ENCODE data around the gene EFNA1. TPM values are rescaled to one million over a fixed set of nuclear protein-coding genes. Genes with fewer than 3 reads are reported as not detected.

The EFNA1 gene
- total RNA-seq, 1 donor from 2014 or later = 1.7 TPM

- Mint-ChIP-seq H3K27me3 (ENCODE audit: unreplicated experiment) (peaks cover 4% of the 10 kb centered on the region), H3K9me3 (ENCODE audit: unreplicated experiment) (no peaks in the 10 kb centered on the region), H3K4me3 (ENCODE audit: unreplicated experiment) (no peak overlapping the region), H3K4me1 (ENCODE audit: low read depth, unreplicated experiment) (no peaks in the 10 kb centered on the region), H3K27ac (ENCODE audit: unreplicated experiment) (no peak overlapping the region), H3K36me3 (ENCODE audit: unreplicated experiment) (no peaks in the 10 kb centered on the region)
- no peak for DNase-seq
- TF ChIP-seq CTCF (IDR thresholded peaks at IDR 0.05; ENCODE audit: partially characterized antibody, unreplicated experiment) = no peak
Measured at GRCh38 chr1:155108296-155108695, 19.4 kb upstream of the EFNA1 start.

GRCh38 chr1:155110381-155110780 is 17.3 kb upstream of the EFNA1 start:
- Mint-ChIP-seq H3K4me1 (ENCODE audit: low read depth, unreplicated experiment) (peaks cover 4% of the 10 kb centered on the region), H3K27ac (ENCODE audit: unreplicated experiment) (no peak overlapping the region), H3K4me3 (ENCODE audit: unreplicated experiment) (no peak overlapping the region), H3K9me3 (ENCODE audit: unreplicated experiment) (no peaks in the 10 kb centered on the region), H3K27me3 (ENCODE audit: unreplicated experiment) (peaks cover 4% of the 10 kb centered on the region), H3K36me3 (ENCODE audit: unreplicated experiment) (no peaks in the 10 kb centered on the region)
- DNase-seq = no peak
- TF ChIP-seq CTCF (IDR thresholded peaks at IDR 0.05; ENCODE audit: partially characterized antibody, unreplicated experiment) = no peak

GRCh38 chr1:155110826-155111225 is 16.9 kb upstream of the EFNA1 start:
- Mint-ChIP-seq H3K27me3 (ENCODE audit: unreplicated experiment) (peaks cover 4% of the 10 kb centered on the region), H3K27ac (ENCODE audit: unreplicated experiment) (no peak overlapping the region), H3K4me3 (ENCODE audit: unreplicated experiment) (no peak overlapping the region), H3K9me3 (ENCODE audit: unreplicated experiment) (no peaks in the 10 kb centered on the region), H3K4me1 (ENCODE audit: low read depth, unreplicated experiment) (peaks cover 4% of the 10 kb centered on the region), H3K36me3 (ENCODE audit: unreplicated experiment) (no peaks in the 10 kb centered on the region)
- TF ChIP-seq CTCF (IDR thresholded peaks at IDR 0.05; ENCODE audit: partially characterized antibody, unreplicated experiment) = no peak
- no peak for DNase-seq

- TF ChIP-seq CTCF (IDR thresholded peaks at IDR 0.05; ENCODE audit: partially characterized antibody, unreplicated experiment) = no peak
- H3K27me3 Mint-ChIP-seq (ENCODE audit: unreplicated experiment) = peaks cover 12% of the 10 kb centered on the region
- H3K36me3 Mint-ChIP-seq (ENCODE audit: unreplicated experiment) = no peaks in the 10 kb centered on the region
- DNase-seq = no peak
- H3K9me3 Mint-ChIP-seq (ENCODE audit: unreplicated experiment) = no peaks in the 10 kb centered on the region
- H3K4me3 Mint-ChIP-seq (ENCODE audit: unreplicated experiment) = peak overlapping the region; percentile 11
- H3K27ac Mint-ChIP-seq (ENCODE audit: unreplicated experiment) = no peak overlapping the region
- H3K4me1 Mint-ChIP-seq (ENCODE audit: low read depth, unreplicated experiment) = peaks cover 4% of the 10 kb centered on the region
Measured at GRCh38 chr1:155113450-155113980, 14.2 kb upstream of the EFNA1 start.

GRCh38 chr1:155116113-155116764 is 11.4 kb upstream of the EFNA1 start:
- Mint-ChIP-seq H3K4me1 (ENCODE audit: low read depth, unreplicated experiment) (peaks cover 4% of the 10 kb centered on the region), H3K27me3 (ENCODE audit: unreplicated experiment) (peaks cover 10% of the 10 kb centered on the region), H3K27ac (ENCODE audit: unreplicated experiment) (no peak overlapping the region), H3K4me3 (ENCODE audit: unreplicated experiment) (no peak overlapping the region), H3K36me3 (ENCODE audit: unreplicated experiment) (no peaks in the 10 kb centered on the region), H3K9me3 (ENCODE audit: unreplicated experiment) (no peaks in the 10 kb centered on the region)
- TF ChIP-seq CTCF (IDR thresholded peaks at IDR 0.05; ENCODE audit: partially characterized antibody, unreplicated experiment) = no peak
- no peak for DNase-seq
